OCI-LY3 (cell line): ENCODE results near the gene RPL18.

Source experiments
- H2AFZ ChIP-seq: fragments of 200-600, 300-600 bp; shearing (Covaris generic); 2 replicates; pipeline ENCODE4 v1.6.0; 2014; ENCODE audit warnings: antibody characterized with exemption, low read depth, low read length
- H3K27ac ChIP-seq: fragments of 200-600, 300-600 bp; sonication (generic); 2 replicates; pipeline ENCODE4 v1.5.1; 2014; ENCODE audit warnings: mild to moderate bottlenecking, low read length, moderate library complexity, mixed read lengths
- H3K27me3 ChIP-seq: fragments of 200-600, 300-600 bp; sonication (generic); 2 replicates; pipeline ENCODE4 v1.6.1; 2014; ENCODE audit warnings: low read depth, low read length, mixed read lengths
- H3K36me3 ChIP-seq: fragments of 200-600, 300-600 bp; sonication (generic); replicated peaks from 2 replicates; pipeline ENCODE3; 2014; ENCODE audit warnings: low read depth, low read length, mixed read lengths
- H3K4me1 ChIP-seq: fragments of 300-600, 200-600 bp; sonication (generic); 2 replicates; pipeline ENCODE4 v1.6.1; 2014; ENCODE audit warnings: low read length, mixed read lengths
- H3K4me2 ChIP-seq: fragments of 200-600, 300-600 bp; sonication (generic); 2 replicates; pipeline ENCODE4 v1.6.1; 2014; ENCODE audit warnings: low read length, mixed read lengths
- H3K4me3 ChIP-seq: fragments of 300-600, 200-600 bp; sonication (generic); 2 replicates; pipeline ENCODE4 v1.5.1; 2014; ENCODE audit warnings: antibody characterized with exemption, mild to moderate bottlenecking, low read length, moderate library complexity
- H3K79me2 ChIP-seq: fragments of 300-600, 200-600 bp; shearing (Covaris generic); 2 replicates; pipeline ENCODE4 v1.6.1; 2014; ENCODE audit warnings: mild to moderate bottlenecking, low read length, mixed read lengths
- H3K9ac ChIP-seq: fragments of 300-600, 200-600 bp; shearing (Covaris generic); 2 replicates; pipeline ENCODE4 v1.6.0; 2014; ENCODE audit warnings: mild to moderate bottlenecking, low read length, moderate library complexity
- H3K9me3 ChIP-seq: fragments of 200-600, 300-600 bp; shearing (Covaris generic); 2 replicates; pipeline ENCODE4 v1.6.1; 2014; ENCODE audit warnings: low read length, mixed read lengths; ENCODE audit not compliant: insufficient read depth
- H4K20me1 ChIP-seq: fragments of 200-600, 300-600 bp; sonication (generic); 2 replicates; pipeline ENCODE4 v1.6.1; 2016; ENCODE audit warnings: low read length, mixed read lengths; ENCODE audit not compliant: insufficient read depth
- CTCF ChIP-seq: fragments of 200-600, 300-600 bp; sonication (generic); IDR thresholded peaks from 2 replicates; pipeline ENCODE4 v1.5.1; 2014; ENCODE audit warnings: antibody characterized with exemption, low read length, low read depth
- EZH2phosphoT487 ChIP-seq: fragments of 200-600 bp; shearing (Covaris generic); IDR thresholded peaks from 2 replicates; pipeline ENCODE4 v1.6.1; 2018; ENCODE audit warnings: antibody characterized with exemption, mixed run types, low read depth

The RPL18 gene

GRCh38 chr19:48646722-48647216 is 27.8 kb upstream of the RPL18 start:
- Histone ChIP-seq H3K9me3 (no peaks in the 10 kb centered on the region), H3K4me3 (peak overlapping the region; percentile 81)

GRCh38 chr19:48646001-48646721 is 27.2 kb upstream of the RPL18 start, which contains the start of gene CA11:
CA11 (minus strand) TSS chr19:48646187; CDS start chr19:48645632, 555 bp downstream.
- Histone ChIP-seq H3K36me3 (no peaks in the 10 kb centered on the region), H2AFZ (peak within 1 kb of the TSS; percentile 90), H3K4me1 (peaks cover 8% of the 10 kb centered on the region), H3K27ac (peak within 1 kb of the TSS; percentile 16), H3K4me3 (peak within 1 kb of the TSS; percentile 81), H3K27me3 (0 out of 2 replicates have a peak, but pooled peaks cover 4% of the 10 kb centered on the region), H3K4me2 (peak within 1 kb of the TSS; percentile 99), H3K9me3 (no peaks in the 10 kb centered on the region), H3K79me2 (no peaks in the 10 kb centered on the region), H4K20me1 (no peaks in the 10 kb centered on the region), H3K9ac (peak within 1 kb of the TSS; percentile 60)
- peak; percentile 87 for TF ChIP-seq CTCF
- TF ChIP-seq EZH2phosphoT487 = no peak

More at GRCh38 chr19:48646722-48647216, 27.8 kb upstream of the RPL18 start:
- Histone ChIP-seq H3K9ac (peak overlapping the region; percentile 2; the same call in 1 of the 2 replicates), H2AFZ (no peak overlapping the region), H3K79me2 (no peaks in the 10 kb centered on the region), H3K27me3 (0 out of 2 replicates have a peak, but pooled peaks cover 4% of the 10 kb centered on the region), H4K20me1 (no peaks in the 10 kb centered on the region), H3K4me2 (peak overlapping the region; percentile 99), H3K36me3 (no peaks in the 10 kb centered on the region), H3K27ac (no peak overlapping the region), H3K4me1 (peaks cover 8% of the 10 kb centered on the region)
- TF ChIP-seq CTCF (no peak), EZH2phosphoT487 (no peak)

- Histone ChIP-seq H3K4me3 (peak overlapping the region; percentile 81), H3K9ac (peak overlapping the region; percentile 60), H3K4me2 (peak overlapping the region; percentile 99), H4K20me1 (no peaks in the 10 kb centered on the region), H3K9me3 (no peaks in the 10 kb centered on the region), H2AFZ (peak overlapping the region; percentile 90), H3K4me1 (peaks cover 8% of the 10 kb centered on the region), H3K27ac (no peak overlapping the region), H3K36me3 (no peaks in the 10 kb centered on the region), H3K79me2 (no peaks in the 10 kb centered on the region), H3K27me3 (0 out of 2 replicates have a peak, but pooled peaks cover 4% of the 10 kb centered on the region)
- TF ChIP-seq EZH2phosphoT487 (no peak), CTCF (no peak)
Observed at GRCh38 chr19:48645620-48646000, 26.6 kb upstream of the RPL18 start.

- peak overlapping the region; percentile 60 for H3K9ac ChIP-seq
- H3K27me3 ChIP-seq = 0 out of 2 replicates have a peak, but pooled peaks cover 4% of the 10 kb centered on the region
- TF ChIP-seq CTCF (no peak), EZH2phosphoT487 (no peak)
- no peak overlapping the region for H3K27ac ChIP-seq
- peak overlapping the region; percentile 99 for H3K4me2 ChIP-seq
- no peaks in the 10 kb centered on the region for H3K9me3 ChIP-seq
- H3K4me1 ChIP-seq = peaks cover 8% of the 10 kb centered on the region
- no peaks in the 10 kb centered on the region for H4K20me1 ChIP-seq
- peak overlapping the region; percentile 81 for H3K4me3 ChIP-seq
- H3K36me3 ChIP-seq = no peaks in the 10 kb centered on the region
- peak overlapping the region; percentile 90; the same call in 1 of the 2 replicates for H2AFZ ChIP-seq
- no peaks in the 10 kb centered on the region for H3K79me2 ChIP-seq
Observed at GRCh38 chr19:48644839-48645619, 26.1 kb upstream of the RPL18 start.
